Vagina (tissue), 2 donors: ENCODE results near the gene FAM118B. TPM values are rescaled to one million over a fixed set of nuclear protein-coding genes. Genes with fewer than 3 reads are reported as not detected.
"Not testable (repeated sequence)": the region's sequence is repeated elsewhere in the genome, so short reads cannot be mapped to it uniquely, and the experiment has no call there.

Experiments
- DNase-seq, 2 donors: peaks; one replicate each; pipeline ENCODE4 v3.0.0-alpha.2; 2017; ENCODE audit errors: extremely low spot score in 2 of 2
- H3K27ac ChIP-seq: fragments of 200-600 bp; sonication (generic); one replicate; pipeline ENCODE4 v1.5.1; 2019
- H3K27me3 ChIP-seq: fragments of 200-600 bp; sonication (generic); one replicate; pipeline ENCODE4 v1.5.1; 2019
- H3K36me3 ChIP-seq, 2 donors: fragments of 200-600 bp; sonication (generic); one replicate each; pipeline ENCODE4 v1.5.1; 2017 to 2019
- H3K4me1 ChIP-seq: fragments of 200-600 bp; sonication (generic); one replicate; pipeline ENCODE4 v1.5.1; 2019
- H3K4me3 ChIP-seq, 2 donors: fragments of 200-600 bp; sonication (generic); 1 replicate in 1 of 2; 2 replicates in 1 of 2; pipeline ENCODE4 v1.5.1; 2016 to 2019
- H3K9me3 ChIP-seq: fragments of 200-600 bp; sonication (generic); one replicate; pipeline ENCODE4 v1.5.1; 2019
- CTCF ChIP-seq, 3 experiments: fragments of 450-650 bp in 2 of 3; fragments of 200-600 bp in 1 of 3; sonication (generic) in 1 of 3; IDR thresholded peaks; one replicate each; pipeline ENCODE4 v1.5.1; 2017 to 2019; ENCODE audit warnings: antibody characterized with exemption in 3 of 3, mild to moderate bottlenecking in 2 of 3, moderate library complexity in 2 of 3
- POLR2A ChIP-seq, 2 donors: fragments of 450-650 bp; IDR thresholded peaks; one replicate each; pipeline ENCODE4 v1.6.1; 2017; ENCODE audit warnings: antibody characterized with exemption in 2 of 2, mild to moderate bottlenecking in 2 of 2, moderate library complexity in 2 of 2
- POLR2AphosphoS5 ChIP-seq, 2 donors: sonication (generic); formaldehyde crosslinking; IDR thresholded peaks; one replicate each; pipeline ENCODE4 v1.9.0; 2017; ENCODE audit warnings: antibody characterized with exemption in 2 of 2, mild to moderate bottlenecking in 2 of 2, low read depth in 1 of 2; ENCODE audit not compliant: insufficient read depth in 1 of 2
- intact Hi-C: fragments of 100-400 bp; cut with DNase I; formaldehyde crosslinking; loops from one replicate; pipeline ENCODE4 v1.15.1; 2023
- total RNA-seq: library from RNA; depleted of rRNA; stranded (reverse); fragments of >200 nt; gene quantifications from one replicate; pipeline ENCODE4 v1.2.3, GENCODE V29; 2016

Gene FAM118B
- total RNA-seq, 1 donor from 2014 or later = 14.7 TPM

- no peak overlapping the region for H3K27ac ChIP-seq
- H3K27me3 ChIP-seq = no peaks in the 10 kb centered on the region
- no peaks in the 10 kb centered on the region for H3K4me1 ChIP-seq
- intact Hi-C loops = no loop called here
- DNase-seq = no peak
- H3K4me3 ChIP-seq = no peak overlapping the region
- TF ChIP-seq POLR2A (IDR thresholded peaks at IDR 0.05) = no peak
- no peak for TF ChIP-seq POLR2AphosphoS5 (IDR thresholded peaks at IDR 0.05; ENCODE audit: insufficient read depth in 1 of 2, low read depth in 1 of 2)
- TF ChIP-seq CTCF (IDR thresholded peaks at IDR 0.05) = no peak
- H3K9me3 ChIP-seq = no peaks in the 10 kb centered on the region
- no peaks in the 10 kb centered on the region for H3K36me3 ChIP-seq
These were observed 43.2 kb downstream of the FAM118B start for GRCh38 chr11:126254819-126255218.

- H3K27me3 ChIP-seq, H3K4me3 ChIP-seq, DNase-seq, H3K9me3 ChIP-seq, H3K4me1 ChIP-seq, H3K27ac ChIP-seq, H3K36me3 ChIP-seq, intact Hi-C loops: not testable (repeated sequence)
These were observed 43.9 kb downstream of the FAM118B start for GRCh38 chr11:126255507-126255906.

- Histone ChIP-seq H3K36me3 (no peaks in the 10 kb centered on the region), H3K9me3 (no peaks in the 10 kb centered on the region), H3K4me1 (no peaks in the 10 kb centered on the region), H3K4me3 (no peak overlapping the region), H3K27me3 (no peaks in the 10 kb centered on the region), H3K27ac (no peak overlapping the region)
- TF ChIP-seq CTCF (IDR thresholded peaks at IDR 0.05) = no peak
- no peak for TF ChIP-seq POLR2AphosphoS5 (IDR thresholded peaks at IDR 0.05; ENCODE audit: insufficient read depth in 1 of 2, low read depth in 1 of 2)
- TF ChIP-seq POLR2A (IDR thresholded peaks at IDR 0.05) = no peak
- intact Hi-C loops = no loop called here
- DNase-seq = no peak
These were observed 44.6 kb downstream of the FAM118B start for GRCh38 chr11:126256216-126256615.

GRCh38 chr11:126257144-126257543 lies 45.6 kb downstream of the FAM118B start:
- no peak for TF ChIP-seq CTCF (IDR thresholded peaks at IDR 0.05)
- no peak for TF ChIP-seq POLR2A (IDR thresholded peaks at IDR 0.05)
- TF ChIP-seq POLR2AphosphoS5 (IDR thresholded peaks at IDR 0.05; ENCODE audit: insufficient read depth in 1 of 2, low read depth in 1 of 2) = no peak
- Histone ChIP-seq H3K4me3 (no peak overlapping the region), H3K27ac (no peak overlapping the region), H3K9me3 (no peaks in the 10 kb centered on the region), H3K4me1 (no peaks in the 10 kb centered on the region), H3K27me3 (no peaks in the 10 kb centered on the region), H3K36me3 (peaks cover 0 to 2% of the 10 kb centered on the region in 2 donors)
- intact Hi-C loops = no loop called here
- DNase-seq = no peak

GRCh38 chr11:126257764-126258163 lies 46.2 kb downstream of the FAM118B start:
- Histone ChIP-seq H3K27me3 (no peaks in the 10 kb centered on the region), H3K4me3 (no peak overlapping the region), H3K36me3 (peaks cover 0 to 9% of the 10 kb centered on the region in 2 donors), H3K4me1 (no peaks in the 10 kb centered on the region), H3K9me3 (no peaks in the 10 kb centered on the region), H3K27ac (no peak overlapping the region)
- intact Hi-C loops = no loop called here
- no peak for TF ChIP-seq CTCF (IDR thresholded peaks at IDR 0.05)
- TF ChIP-seq POLR2A (IDR thresholded peaks at IDR 0.05) = no peak
- TF ChIP-seq POLR2AphosphoS5 (IDR thresholded peaks at IDR 0.05; ENCODE audit: insufficient read depth in 1 of 2, low read depth in 1 of 2) = no peak
- DNase-seq = no peak

- Histone ChIP-seq H3K36me3 (peaks cover 0 to 52% of the 10 kb centered on the region in 2 donors), H3K9me3 (no peaks in the 10 kb centered on the region), H3K27ac (no peak overlapping the region), H3K4me3 (no peak overlapping the region), H3K4me1 (peaks cover 3% of the 10 kb centered on the region), H3K27me3 (no peaks in the 10 kb centered on the region)
- no peak for DNase-seq
- intact Hi-C loops = loop anchor here (10.0 kb wide), 1 partner anchor 47 kb away; the partner anchor contains the start of genes FAM118B and RPUSD4
- no peak for TF ChIP-seq POLR2A (IDR thresholded peaks at IDR 0.05)
- TF ChIP-seq POLR2AphosphoS5 (IDR thresholded peaks at IDR 0.05; ENCODE audit: insufficient read depth in 1 of 2, low read depth in 1 of 2) = no peak
- no peak for TF ChIP-seq CTCF (IDR thresholded peaks at IDR 0.05)
These were observed 50.6 kb downstream of the FAM118B start for GRCh38 chr11:126262216-126262615.
